A673 (cell line): ENCODE results near the gene EEF1AKMT3.

Experiments
- CTCF ChIP-seq: fragments of 300-800, 200-600 bp; sonication (generic); conservative IDR thresholded peaks from 2 replicates; pipeline ENCODE4 v1.5.1; 2017; ENCODE audit warnings: low read depth, mild to moderate bottlenecking, antibody characterized with exemption, low read length, moderate library complexity, mixed read lengths
- EZH2 ChIP-seq: fragments of 200-600 bp; sonication (generic); IDR thresholded peaks from 2 replicates; pipeline ENCODE4 v1.6.1; 2017; ENCODE audit warnings: borderline replicate concordance, low read depth, mild to moderate bottlenecking, mixed read lengths, antibody characterized with exemption, low read length; ENCODE audit not compliant: poor library complexity, severe bottlenecking

DNA sequence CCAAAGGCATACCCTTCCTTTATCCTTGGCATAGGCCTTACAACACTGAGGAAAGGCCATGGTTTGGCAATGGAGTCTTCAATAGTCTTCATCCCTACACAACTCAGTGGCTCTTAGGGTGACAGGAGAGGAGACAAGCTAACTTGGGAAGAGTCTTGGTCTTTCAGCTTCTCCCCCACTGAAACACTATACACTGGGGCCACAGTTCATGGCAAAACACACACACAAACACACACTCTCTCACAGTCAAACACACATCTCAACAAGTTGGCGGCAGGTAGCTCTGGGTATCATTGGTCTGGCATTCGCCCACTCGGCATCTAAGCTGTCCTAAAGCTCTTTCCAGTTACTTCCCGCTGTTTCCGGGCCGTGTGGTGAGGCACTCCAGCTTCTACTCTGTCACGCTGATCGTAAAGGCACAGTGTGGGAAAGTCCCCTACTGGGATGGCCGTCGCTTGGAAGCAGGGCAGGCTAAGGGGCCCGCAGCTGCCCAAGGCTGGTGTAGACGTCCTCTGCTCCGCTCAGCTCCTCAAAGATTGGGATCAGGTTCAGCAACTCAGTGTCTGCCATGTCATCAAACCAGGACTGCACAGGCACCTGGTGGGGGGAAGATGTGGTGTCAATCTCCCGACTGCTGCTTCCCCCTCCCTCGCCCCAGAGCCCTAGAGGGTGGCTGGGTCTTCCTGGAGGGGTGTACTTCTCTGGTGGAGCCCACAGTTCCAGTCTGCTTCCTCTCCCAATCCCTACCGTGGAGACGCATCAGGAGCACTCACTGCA lies 50.9 kb downstream of the EEF1AKMT3 start:
- TF ChIP-seq CTCF: no peak
- TF ChIP-seq EZH2: no peak
